H1 (cell line): ENCODE data around the gene EPS8. TPM values are rescaled to one million over a fixed set of nuclear protein-coding genes. Genes with fewer than 3 reads are reported as not detected.

Experiments used
- CTCF ChIA-PET: fragments of 300-600 bp; sonication (Branson Sonifier 250); formaldehyde crosslinking; loops from one replicate; lab custom pipeline; 2021; ENCODE audit not compliant: partially characterized antibody; lab: Charles Lee
- POLR2A ChIA-PET: fragments of 300-600 bp; sonication (Branson Sonifier 250); formaldehyde crosslinking; loops from one replicate; lab custom pipeline; 2021; ENCODE audit warnings: inconsistent platforms; ENCODE audit not compliant: partially characterized antibody; lab: Charles Lee
- DNase-seq, 2 experiments: peaks; one replicate each; pipeline versions ENCODE4 v3.0.0 to v3.0.0-alpha.2; 2010 to 2022; ENCODE audit warnings: low spot score in 2 of 2, low read depth in 1 of 2, mixed read lengths in 1 of 2
- FAIRE-seq: peaks from 2 replicates; lab custom pipeline; 2011; peaks lifted over from hg19 to GRCh38; lab: Jason Lieb, UNC
- H2AFZ ChIP-seq: 2 replicates; pipeline ENCODE4 v1.8.1; 2012; ENCODE audit warnings: low read length, inconsistent platforms
- H2AK5ac ChIP-seq: 2 replicates; pipeline ENCODE4 v1.6.1; 2013; ENCODE audit warnings: low read depth, low read length
- H2BK120ac ChIP-seq: replicated peaks from 2 replicates; pipeline ENCODE3; 2013; ENCODE audit warnings: low read depth, low read length, inconsistent platforms
- H2BK12ac ChIP-seq: 2 replicates; pipeline ENCODE4 v1.6.1; 2013; ENCODE audit warnings: low read depth, low read length
- H2BK15ac ChIP-seq: 2 replicates; pipeline ENCODE4 v1.6.1; 2013; ENCODE audit warnings: low read length
- H2BK20ac ChIP-seq: 2 replicates; pipeline ENCODE4 v1.6.1; 2013; ENCODE audit warnings: low read length
- H2BK5ac ChIP-seq: 2 replicates; pipeline ENCODE4 v1.6.1; 2013; ENCODE audit warnings: low read depth, low read length
- H3K14ac ChIP-seq: 2 replicates; pipeline ENCODE4 v1.6.1; 2013; ENCODE audit warnings: inconsistent platforms; ENCODE audit not compliant: insufficient read length
- H3K18ac ChIP-seq: 2 replicates; pipeline ENCODE4 v1.6.1; 2013; ENCODE audit warnings: low read length; ENCODE audit errors: extremely low read depth
- H3K23ac ChIP-seq: 2 replicates; pipeline ENCODE4 v1.6.1; 2013; ENCODE audit warnings: inconsistent platforms; ENCODE audit not compliant: insufficient read length
- H3K23me2 ChIP-seq: 2 replicates; pipeline ENCODE4 v1.6.1; 2013; ENCODE audit warnings: low read depth, low read length
- H3K27ac ChIP-seq: 2 replicates; pipeline ENCODE4 v1.6.1; 2011; ENCODE audit warnings: low read depth, low read length, inconsistent platforms
- H3K27me3 ChIP-seq, 4 experiments: replicated peaks in 1 of 4; 1 replicate in 1 of 4; 2 replicates in 3 of 4; pipeline versions ENCODE4 v1.6.1 to v1.8.1; 2011 to 2013; ENCODE audit warnings: low read length in 3 of 4, mild to moderate bottlenecking in 3 of 4, inconsistent platforms in 2 of 4, mixed read lengths in 2 of 4, moderate library complexity in 1 of 4; ENCODE audit not compliant: control insufficient read depth in 3 of 4, insufficient read depth in 3 of 4; ENCODE audit errors: extremely low read depth in 1 of 4
- H3K36me3 ChIP-seq, 4 experiments: 2 replicates each; pipeline versions ENCODE4 v1.6.1 to v1.8.1; 2011 to 2013; ENCODE audit warnings: mild to moderate bottlenecking in 4 of 4, low read length in 3 of 4, moderate library complexity in 2 of 4, control low read depth in 1 of 4, inconsistent platforms in 1 of 4; ENCODE audit not compliant: insufficient read depth in 4 of 4, control insufficient read depth in 2 of 4
- H3K4ac ChIP-seq: replicated peaks from 2 replicates; pipeline ENCODE3; 2013; ENCODE audit warnings: low read length, low read depth, mixed read lengths, inconsistent platforms; ENCODE audit not compliant: insufficient read length
- H3K4me1 ChIP-seq, 4 experiments: replicated peaks in 1 of 4; 1 replicate in 1 of 4; 2 replicates in 3 of 4; pipeline versions ENCODE4 v1.6.1 to v1.8.1; 2011 to 2013; ENCODE audit warnings: low read length in 3 of 4, inconsistent platforms in 2 of 4, mixed read lengths in 1 of 4; ENCODE audit not compliant: insufficient read depth in 4 of 4, control insufficient read depth in 3 of 4
- H3K4me2 ChIP-seq, 2 experiments: 2 replicates each; pipeline versions ENCODE4 v1.6.1 to v1.8.1; 2011 to 2013; ENCODE audit warnings: low read depth in 2 of 2, low read length in 2 of 2, control low read depth in 1 of 2, inconsistent platforms in 1 of 2, mild to moderate bottlenecking in 1 of 2; ENCODE audit not compliant: insufficient read depth in 1 of 2
- H3K4me3 ChIP-seq, 4 experiments: fragments of 200-600, 300-600 bp in 1 of 4; sonication (generic), shearing (Covaris generic), sonication (Bioruptor Twin) in 1 of 4; 2 replicates each; pipeline versions ENCODE4 v1.5.1 to v1.8.1; 2011 to 2016; ENCODE audit warnings: low read length in 4 of 4, low read depth in 3 of 4, control low read depth in 2 of 4, inconsistent platforms in 2 of 4, mild to moderate bottlenecking in 2 of 4, mixed read lengths in 1 of 4, moderate library complexity in 1 of 4; ENCODE audit not compliant: insufficient read depth in 2 of 4; ENCODE audit errors: extremely low read depth in 1 of 4
- H3K56ac ChIP-seq: replicated peaks from 2 replicates; pipeline ENCODE3; 2013; ENCODE audit warnings: low read depth, mild to moderate bottlenecking, mixed read lengths, low read length, inconsistent platforms; ENCODE audit not compliant: insufficient read length
- H3K79me1 ChIP-seq: 2 replicates; pipeline ENCODE4 v1.6.1; 2013; ENCODE audit warnings: low read depth, low read length, control low read depth
- H3K79me2 ChIP-seq, 2 experiments: 2 replicates each; pipeline versions ENCODE4 v1.6.1 to v1.8.1; 2012 to 2013; ENCODE audit warnings: low read length in 2 of 2, mild to moderate bottlenecking in 2 of 2, inconsistent platforms in 1 of 2; ENCODE audit not compliant: insufficient read depth in 2 of 2, control insufficient read depth in 1 of 2
- H3K9ac ChIP-seq, 4 experiments: replicated peaks in 1 of 4; 1 replicate in 1 of 4; 2 replicates in 3 of 4; pipeline versions ENCODE4 v1.6.1 to v1.8.1; 2011 to 2013; ENCODE audit warnings: low read depth in 3 of 4, low read length in 3 of 4, control low read depth in 2 of 4, mild to moderate bottlenecking in 2 of 4, moderate library complexity in 2 of 4, inconsistent platforms in 1 of 4; ENCODE audit errors: extremely low read depth in 1 of 4
- H3K9me3 ChIP-seq, 2 experiments: 2 replicates each; pipeline versions ENCODE4 v1.6.1 to v1.8.1; 2012 to 2013; ENCODE audit warnings: mild to moderate bottlenecking in 2 of 2, moderate library complexity in 2 of 2, control low read depth in 1 of 2, inconsistent platforms in 1 of 2, low read depth in 1 of 2, low read length in 1 of 2, mixed read lengths in 1 of 2; ENCODE audit not compliant: insufficient read depth in 2 of 2
- H4K20me1 ChIP-seq, 2 experiments: replicated peaks in 1 of 2; 2 replicates each; pipeline versions ENCODE3 to v1.8.1; 2011 to 2013; ENCODE audit warnings: inconsistent platforms in 2 of 2, low read length in 2 of 2, mild to moderate bottlenecking in 1 of 2; ENCODE audit not compliant: insufficient read depth in 2 of 2, control insufficient read depth in 1 of 2
- H4K5ac ChIP-seq: 2 replicates; pipeline ENCODE4 v1.6.1; 2013; ENCODE audit warnings: low read length, low read depth, mixed read lengths, inconsistent platforms; ENCODE audit not compliant: insufficient read length
- H4K8ac ChIP-seq: 2 replicates; pipeline ENCODE4 v1.8.0; 2013; ENCODE audit warnings: mild to moderate bottlenecking, moderate library complexity, low read length, inconsistent platforms; ENCODE audit not compliant: insufficient read depth; ENCODE audit errors: extremely low read depth
- H4K91ac ChIP-seq: replicated peaks from 2 replicates; pipeline ENCODE3; 2013; ENCODE audit warnings: low read length, mixed read lengths, inconsistent platforms; ENCODE audit not compliant: insufficient read length
- WGBS, 2 experiments: shearing (Covaris generic) in 1 of 2; methylation state at CpG; one replicate each; pipeline versions ENCODE4 v1.1.6 to v1.1.7; 2013 to 2015; ENCODE audit warnings: low lambda C conversion rate in 2 of 2, mixed read lengths in 2 of 2, inconsistent platforms in 1 of 2, low coverage in 1 of 2, missing lambda C conversion rate in 1 of 2; ENCODE audit not compliant: insufficient replicate concordance in 2 of 2, insufficient coverage in 1 of 2, insufficient read length in 1 of 2; ENCODE audit errors: extremely low coverage in 1 of 2, missing lambda C conversion rate in 1 of 2; 5-methylcytosine and 5-hydroxymethylcytosine counted together
- polyA plus RNA-seq, 7 experiments: library from polyadenylated mRNA; depleted of rRNA in 3 of 7; stranded (reverse) in 5 of 7; unstranded in 2 of 7; fragments of >200 nt in 5 of 7; fragments of 200-250 nt in 2 of 7; gene quantifications; 1 replicate in 5 of 7; 2 replicates in 1 of 7; 4 replicates in 1 of 7; pipeline versions ENCODE4 v1.2.1 to v1.2.3, GENCODE V29; 2011 to 2013; ENCODE audit warnings: missing spikeins in 2 of 7, mixed read lengths in 2 of 7
- total RNA-seq: library from RNA; stranded (reverse); fragmentation: NEBNext Ultra II Directional; extraction: Animal tissue kit (Norgen Biotek cat#: 25700); gene quantifications from 2 replicates; pipeline ENCODE4 v1.2.1, GENCODE V29; 2021

The EPS8 gene
- total and polyA plus RNA-seq, 2 of the 8 experiments (the other 6 are each of a cell fraction or from before 2014, with no cell fraction given): 3.0 to 4.6 TPM

DNA sequence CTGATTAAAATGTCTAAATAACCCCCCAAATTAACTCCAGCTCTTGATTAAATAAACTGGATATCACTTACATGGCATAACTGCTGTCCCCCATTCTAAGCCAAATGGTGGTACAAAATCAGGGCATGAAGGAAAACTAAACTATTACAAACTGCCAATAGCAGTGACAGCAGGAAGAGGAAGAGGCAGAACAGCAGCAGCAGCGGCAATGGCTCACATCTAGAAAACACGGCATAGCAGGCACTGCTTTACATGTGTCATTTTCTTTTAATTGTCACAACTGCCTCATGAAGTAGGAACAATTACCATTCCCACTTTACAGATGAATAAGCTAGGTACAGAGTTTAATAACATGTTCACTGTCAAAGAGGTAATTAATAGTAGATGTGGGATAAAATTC, 92.0 kb downstream of the EPS8 start:
- Histone ChIP-seq H3K4me1 (no peaks in the 10 kb centered on the region), H3K4me3 (no peak overlapping the region), H4K5ac (no peak overlapping the region), H3K23ac (no peak overlapping the region), H2AK5ac (no peak overlapping the region), H3K9ac (no peak overlapping the region), H2BK120ac (no peak overlapping the region), H3K9me3 (no peaks in the 10 kb centered on the region), H2BK5ac (no peak overlapping the region), H3K79me2 (no peaks in the 10 kb centered on the region), H3K27ac (no peak overlapping the region), H3K27me3 (no peaks in the 10 kb centered on the region), H4K20me1 (no peaks in the 10 kb centered on the region), H2BK20ac (no peak overlapping the region), H2BK12ac (no peak overlapping the region), H3K36me3 (no peaks in the 10 kb centered on the region), H3K79me1 (no peaks in the 10 kb centered on the region), H3K56ac (no peak overlapping the region), H2AFZ (no peak overlapping the region), H3K18ac (no peak overlapping the region), H3K4me2 (no peak overlapping the region), H3K4ac (no peak overlapping the region), H2BK15ac (no peak overlapping the region), H3K14ac (no peak overlapping the region), H3K23me2 (no peaks in the 10 kb centered on the region), H4K8ac (no peak overlapping the region), H4K91ac (no peak overlapping the region)
- DNase-seq: no peak
- WGBS, 2 experiments: 81% methylated on average over 2 of the region's 2 CpGs; no CpG with 5 or more reads in 1 of the 2 experiments
- ChIA-PET CTCF (interaction anchor here (1.9 kb wide), 1 partner anchor 159 kb away, joined by 6 read pairs; no protein-coding TSS in a partner anchor), POLR2A (no interaction called here)
- no peak for FAIRE-seq
